K562 (cell line): Measurements from ENCODE around the gene ZNF451. TPM values are rescaled to one million over a fixed set of nuclear protein-coding genes. Genes with fewer than 3 reads are reported as not detected.

Source experiments
- ATAC-seq: fragments of 200-7000 bp; cut with Tn5 transposase; 3 replicates; pipeline ENCODE4 v1.9.1; 2020; ENCODE audit warnings: moderate library complexity
- BruUV-seq: library from RNA; stranded (reverse); fragments of 400-500 nt; replicated peaks from 2 replicates; lab custom pipeline; 2021; lab: Mats Ljungman, UMichigan
- CTCF ChIA-PET: fragments of 300-600 bp; formaldehyde crosslinking; extraction: SDS; loops from one replicate; lab custom pipeline; 2021; ENCODE audit warnings: low intra/inter-chr PET ratio; lab: Yijun Ruan, JAX
- POLR2A ChIA-PET: fragments of 300-600, 350-650 bp; sonication (Branson Sonifier 250); formaldehyde crosslinking; extraction: SDS; loops from one replicate; lab custom pipeline; 2021; ENCODE audit warnings: antibody characterized with exemption, inconsistent platforms; lab: Yijun Ruan, JAX
- DNase-seq, 4 experiments: peaks; one replicate each; pipeline versions ENCODE4 v3.0.0 to v3.0.0-alpha.2; 2011 to 2018; ENCODE audit warnings: low spot score in 3 of 4, mixed read lengths in 3 of 4; ENCODE audit errors: extremely low read depth in 1 of 4
- FAIRE-seq: peaks from 2 replicates; lab custom pipeline; 2011; peaks lifted over from hg19 to GRCh38; lab: Jason Lieb, UNC
- H2AFZ ChIP-seq: 2 replicates; pipeline ENCODE4 v1.6.0; 2011; ENCODE audit warnings: low read depth, low read length, control low read depth, inconsistent platforms
- H3K27ac ChIP-seq: fragments of 200-600 bp; 3 replicates; pipeline ENCODE4 v1.8.0; 2011; ENCODE audit warnings: low read depth, mild to moderate bottlenecking, control low read depth, inconsistent platforms, low read length, moderate library complexity, mixed read lengths; ENCODE audit errors: extremely low read depth
- H3K27me3 ChIP-seq, 2 experiments: fragments of 300-600 bp in 1 of 2; 2 replicates in 1 of 2; 3 replicates in 1 of 2; pipeline versions ENCODE4 v1.6.0 to v1.8.0; 2011; ENCODE audit warnings: inconsistent platforms in 2 of 2, low read length in 2 of 2, mild to moderate bottlenecking in 1 of 2, mixed read lengths in 1 of 2, moderate library complexity in 1 of 2; ENCODE audit not compliant: control insufficient read depth in 2 of 2, insufficient read depth in 2 of 2
- H3K36me3 ChIP-seq: fragments of 300-600 bp; 3 replicates; pipeline ENCODE4 v1.8.0; 2011; ENCODE audit warnings: mild to moderate bottlenecking, low read length, inconsistent platforms; ENCODE audit not compliant: control insufficient read depth, insufficient read depth
- H3K4me1 ChIP-seq, 2 experiments: fragments of 200-600 bp in 1 of 2; replicated peaks in 1 of 2; 2 replicates in 1 of 2; 3 replicates in 1 of 2; pipeline versions ENCODE4 v1.5.1 to v1.8.0; 2011; ENCODE audit warnings: inconsistent platforms in 2 of 2, low read length in 2 of 2, mild to moderate bottlenecking in 1 of 2, mixed read lengths in 1 of 2, moderate library complexity in 1 of 2; ENCODE audit not compliant: control insufficient read depth in 2 of 2, insufficient read depth in 2 of 2
- H3K4me2 ChIP-seq: 2 replicates; pipeline ENCODE4 v1.6.1; 2011; ENCODE audit warnings: low read length, control low read depth, inconsistent platforms, mixed read lengths; ENCODE audit not compliant: insufficient read depth
- H3K4me3 ChIP-seq: fragments of 200-600 bp; sonication (generic), shearing (Covaris generic); 2 replicates; pipeline ENCODE4 v1.5.1; 2016; ENCODE audit warnings: control low read depth, inconsistent platforms
- H3K79me2 ChIP-seq: fragments of 200-600 bp; 3 replicates; pipeline ENCODE4 v1.8.0; 2011; ENCODE audit warnings: low read length, inconsistent platforms; ENCODE audit not compliant: control insufficient read depth, insufficient read depth
- H3K9ac ChIP-seq, 2 experiments: 2 replicates each; pipeline versions ENCODE4 v1.6.0 to v1.6.1; 2011; ENCODE audit warnings: low read depth in 2 of 2, low read length in 2 of 2, control low read depth in 1 of 2, inconsistent platforms in 1 of 2, mild to moderate bottlenecking in 1 of 2, mixed read lengths in 1 of 2; ENCODE audit not compliant: insufficient read depth in 1 of 2
- H3K9me1 ChIP-seq: one replicate; pipeline ENCODE4 v1.6.0; 2011; ENCODE audit warnings: inconsistent platforms, mild to moderate bottlenecking, low read length, moderate library complexity; ENCODE audit not compliant: control insufficient read depth, insufficient read depth
- H3K9me3 ChIP-seq: replicated peaks from 2 replicates; pipeline ENCODE4 v1.5.1; 2011; ENCODE audit warnings: low read depth, low read length, inconsistent platforms; ENCODE audit not compliant: control insufficient read depth, insufficient read depth
- H4K20me1 ChIP-seq: replicated peaks from 2 replicates; pipeline ENCODE4 v1.6.1; 2011; ENCODE audit warnings: low read length, inconsistent platforms, mixed read lengths; ENCODE audit not compliant: control insufficient read depth, insufficient read depth
- BCOR ChIP-seq: fragments of 450-650 bp; IDR thresholded peaks from 2 replicates; pipeline ENCODE4 v1.6.1; 2016
- COPS2 ChIP-seq: fragments of 450-650 bp; conservative IDR thresholded peaks from 2 replicates; pipeline ENCODE4 v1.6.1; 2016; ENCODE audit warnings: mild to moderate bottlenecking, moderate library complexity
- E4F1 ChIP-seq: fragments of 250-450 bp; sonication (Bioruptor Pico); IDR thresholded peaks from 2 replicates; pipeline ENCODE4 v1.5.0; 2021; ENCODE audit warnings: mild to moderate bottlenecking, borderline replicate concordance
- ID3 ChIP-seq, 2 experiments: fragments of 250-450 bp in 1 of 2; fragments of 450-650 bp in 1 of 2; sonication (Bioruptor Pico) in 1 of 2; IDR thresholded peaks; 2 replicates each; pipeline versions ENCODE4 v1.6.1 to v1.8.0; 2016 to 2021; ENCODE audit warnings: mild to moderate bottlenecking in 2 of 2, moderate library complexity in 2 of 2, missing compliant biosample characterization in 1 of 2, missing genetic modification characterization in 1 of 2
- MCM3 ChIP-seq: fragments of 450-650 bp; IDR thresholded peaks from 2 replicates; pipeline ENCODE4 v1.6.1; 2016
- MITF ChIP-seq: IDR thresholded peaks from 2 replicates; pipeline ENCODE4 v1.6.1; 2014; ENCODE audit warnings: antibody characterized with exemption
- MNT ChIP-seq, 2 experiments: fragments of 450-650 bp; conservative IDR thresholded peaks; 2 replicates each; pipeline ENCODE4 v1.6.1; 2017; ENCODE audit warnings: mild to moderate bottlenecking in 2 of 2, moderate library complexity in 2 of 2
- PML ChIP-seq: IDR thresholded peaks from 2 replicates; pipeline ENCODE4 v1.6.1; 2012; ENCODE audit warnings: low read length, inconsistent platforms
- POLR2G ChIP-seq: fragments of 200-400 bp; formaldehyde crosslinking; IDR thresholded peaks from 2 replicates; pipeline ENCODE4 v1.6.1; 2017; ENCODE audit warnings: low read depth, mild to moderate bottlenecking, antibody characterized with exemption, low read length, moderate library complexity
- TAF1 ChIP-seq: IDR thresholded peaks from 2 replicates; pipeline ENCODE4 v1.6.1; 2011; ENCODE audit warnings: mild to moderate bottlenecking, low read length, moderate library complexity; ENCODE audit not compliant: insufficient read depth, control insufficient read depth, severe bottlenecking; ENCODE audit errors: extremely low read depth
- TCF7 ChIP-seq: sonication (generic); IDR thresholded peaks from 2 replicates; pipeline ENCODE4 v1.6.1; 2016; ENCODE audit warnings: antibody characterized with exemption, borderline replicate concordance
- ZBTB49 ChIP-seq: sonication (generic); formaldehyde crosslinking; IDR thresholded peaks from 2 replicates; pipeline ENCODE4 v1.8.0; 2022; ENCODE audit warnings: missing genetic modification reagents, mild to moderate bottlenecking, borderline replicate concordance
- ZNF197 ChIP-seq: fragments of 200-800 bp; sonication (Bioruptor generic); IDR thresholded peaks from 2 replicates; pipeline ENCODE4 v1.6.1; 2016; ENCODE audit warnings: low read depth, missing genetic modification characterization, missing compliant biosample characterization
- WGBS: fragments of 100-300 bp; shearing (Covaris generic); methylation state at CpG from one replicate; pipeline ENCODE4 v1.1.6; 2016; ENCODE audit warnings: low coverage, mixed read lengths; ENCODE audit not compliant: insufficient coverage; ENCODE audit errors: missing lambda C conversion rate; 5-methylcytosine and 5-hydroxymethylcytosine counted together
- in situ Hi-C: fragments of 300-500 bp; cut with MboI; formaldehyde crosslinking; loops from 4 replicates; pipeline ENCODE4 v1.15.0; 2018; ENCODE audit warnings: inconsistent platforms, mixed read lengths
- intact Hi-C: fragments of 100-400 bp; cut with micrococcal nuclease; formaldehyde crosslinking; loops from 2 replicates; pipeline ENCODE4 v1.14.2; 2022
- polyA plus RNA-seq, 8 experiments: library from polyadenylated mRNA; depleted of rRNA in 4 of 8; stranded (reverse) in 5 of 8; unstranded in 3 of 8; fragments of >200 nt; fragmentation: Nextera tagmentation in 2 of 8; fragmentation: Illumina TruSeq in 1 of 8; extraction: Ambion mirVana in 2 of 8; extraction: Trizol in 1 of 8; gene quantifications; 2 replicates each; pipeline versions ENCODE4 v1.2.1 to v1.2.3, GENCODE V29; 2011 to 2014; ENCODE audit warnings: inconsistent platforms in 1 of 8, missing spikeins in 1 of 8
- total RNA-seq, 7 experiments: library from RNA; depleted of rRNA in 6 of 7; stranded (reverse); fragments of >200 nt in 6 of 7; fragmentation: Illumina TruSeq in 2 of 7; extraction: Trizol in 2 of 7; gene quantifications; 2 replicates each; pipeline versions ENCODE4 v1.2.1 to v1.2.3, GENCODE V29; 2011 to 2021; ENCODE audit warnings: low replicate concordance in 1 of 7

ZNF451 gene
- total and polyA plus RNA-seq, 9 of the 15 experiments (the other 6 are each of a cell fraction or from before 2014, with no cell fraction given) = 16.1 to 74.3 (median 38.3) TPM

GRCh38 chr6:57162516-57162915, 72.5 kb downstream of the ZNF451 start:
- CTCF ChIA-PET = no interaction called here
- H3K4me3 ChIP-seq = no peak overlapping the region
- H3K79me2 ChIP-seq = no peaks in the 10 kb centered on the region
- no peak overlapping the region for H3K4me2 ChIP-seq
- TF ChIP-seq TCF7 (no peak), COPS2 (no peak), MITF (no peak), MNT (conservative IDR thresholded peaks at IDR 0.05) (no peak), POLR2G (no peak), ID3 (CRISPR knock-in tag; IDR thresholded peaks at IDR 0.05) (no peak), ID3 (tag; IDR thresholded peaks at IDR 0.05) (no peak), PML (no peak), ZNF197 (CRISPR knock-in tag) (no peak), TAF1 (no peak), E4F1 (CRISPR knock-in tag) (no peak), BCOR (no peak), MCM3 (no peak), ZBTB49 (CRISPR knock-in tag) (no peak)
- TF ChIP-seq, all 486 proteins: peak for 0
- WGBS = 96% methylated on average over 3 of the region's 3 CpGs
- peaks cover 66% of the 10 kb centered on the region for H3K36me3 ChIP-seq
- no peaks in the 10 kb centered on the region for H4K20me1 ChIP-seq
- intact Hi-C loops = no loop called here
- H3K9me3 ChIP-seq = peaks cover 6% of the 10 kb centered on the region
- H3K27ac ChIP-seq = no peak overlapping the region
- no peak overlapping the region for H2AFZ ChIP-seq
- no peak overlapping the region for H3K9ac ChIP-seq
- in situ Hi-C loops = no loop called here
- no peak for ATAC-seq
- no peaks in the 10 kb centered on the region for H3K4me1 ChIP-seq
- POLR2A ChIA-PET = interaction anchor here (1.2 kb wide), 1 partner anchor 9 kb away, joined by 6 read pairs; the partner anchor contains the start of gene BAG2
- DNase-seq = no peak
- no peaks in the 10 kb centered on the region for H3K9me1 ChIP-seq
- H3K27me3 ChIP-seq = no peaks in the 10 kb centered on the region
- BruUV-seq = no TSS peak
- FAIRE-seq = no peak
